Suprapubic skin (tissue), 4 donors: ENCODE measurements around the gene ACKR3. TPM values are rescaled to one million over a fixed set of nuclear protein-coding genes. Genes with fewer than 3 reads are reported as not detected.

Experiments
- DNase-seq, 2 donors: peaks; one replicate each; pipeline ENCODE4 v3.0.0-alpha.2; 2019; ENCODE audit warnings: low spot score in 2 of 2
- H3K27ac ChIP-seq: fragments of 200-600 bp; sonication (generic); one replicate; pipeline ENCODE4 v1.5.1; 2019
- H3K27me3 ChIP-seq: fragments of 200-600 bp; sonication (generic); one replicate; pipeline ENCODE4 v1.5.1; 2019
- H3K36me3 ChIP-seq: fragments of 200-600 bp; sonication (generic); one replicate; pipeline ENCODE4 v1.5.1; 2019
- H3K4me1 ChIP-seq: fragments of 200-600 bp; sonication (generic); one replicate; pipeline ENCODE4 v1.5.1; 2019
- H3K4me3 ChIP-seq: fragments of 200-600 bp; sonication (generic); one replicate; pipeline ENCODE4 v1.5.1; 2019; ENCODE audit warnings: mild to moderate bottlenecking
- H3K9me3 ChIP-seq: fragments of 200-600 bp; sonication (generic); one replicate; pipeline ENCODE4 v1.5.1; 2019
- EP300 ChIP-seq: sonication (generic); formaldehyde crosslinking; IDR thresholded peaks from one replicate; pipeline ENCODE4 v1.6.1; 2017; ENCODE audit warnings: antibody characterized with exemption
- POLR2A ChIP-seq, 2 donors: fragments of 450-650 bp; IDR thresholded peaks; one replicate each; pipeline ENCODE4 v1.6.1; 2017; ENCODE audit warnings: antibody characterized with exemption in 2 of 2, mild to moderate bottlenecking in 2 of 2, moderate library complexity in 2 of 2
- POLR2AphosphoS5 ChIP-seq, 3 donors: sonication (generic); formaldehyde crosslinking; IDR thresholded peaks; one replicate each; pipeline ENCODE4 v1.6.1; 2017; ENCODE audit warnings: antibody characterized with exemption in 3 of 3
- WGBS: methylation state at CpG from one replicate; pipeline ENCODE4 v1.1.5; 2018; 5-methylcytosine and 5-hydroxymethylcytosine counted together
- total RNA-seq, 4 donors: library from RNA; depleted of rRNA; stranded (reverse); fragments of >200 nt; gene quantifications; one replicate each; pipeline ENCODE4 v1.1.0, GENCODE V29; 2016
- TF ChIP-seq, protein P1 (sequence below), 2 donors: fragments of 200-600 bp in 1 of 2; fragments of 450-650 bp in 1 of 2; sonication (generic) in 1 of 2; IDR thresholded peaks; one replicate each; pipeline ENCODE4 v1.5.1; 2016 to 2019; ENCODE audit warnings: antibody characterized with exemption in 2 of 2, mild to moderate bottlenecking in 1 of 2, moderate library complexity in 1 of 2

The ACKR3 gene
- total RNA-seq, 4 donors from 2014 or later = 15.8 to 51.5 (median 34.9) TPM

GRCh38 chr2:236545814-236546480, 23.7 kb upstream of the ACKR3 start:
- no peaks in the 10 kb centered on the region for H3K27me3 ChIP-seq
- H3K4me1 ChIP-seq = no peaks in the 10 kb centered on the region
- no peak overlapping the region for H3K27ac ChIP-seq
- H3K4me3 ChIP-seq = no peak overlapping the region
- 70% methylated on average over 13 of the region's 13 CpGs for WGBS
- H3K9me3 ChIP-seq = no peaks in the 10 kb centered on the region
- no peaks in the 10 kb centered on the region for H3K36me3 ChIP-seq
- TF ChIP-seq, protein P1, sequence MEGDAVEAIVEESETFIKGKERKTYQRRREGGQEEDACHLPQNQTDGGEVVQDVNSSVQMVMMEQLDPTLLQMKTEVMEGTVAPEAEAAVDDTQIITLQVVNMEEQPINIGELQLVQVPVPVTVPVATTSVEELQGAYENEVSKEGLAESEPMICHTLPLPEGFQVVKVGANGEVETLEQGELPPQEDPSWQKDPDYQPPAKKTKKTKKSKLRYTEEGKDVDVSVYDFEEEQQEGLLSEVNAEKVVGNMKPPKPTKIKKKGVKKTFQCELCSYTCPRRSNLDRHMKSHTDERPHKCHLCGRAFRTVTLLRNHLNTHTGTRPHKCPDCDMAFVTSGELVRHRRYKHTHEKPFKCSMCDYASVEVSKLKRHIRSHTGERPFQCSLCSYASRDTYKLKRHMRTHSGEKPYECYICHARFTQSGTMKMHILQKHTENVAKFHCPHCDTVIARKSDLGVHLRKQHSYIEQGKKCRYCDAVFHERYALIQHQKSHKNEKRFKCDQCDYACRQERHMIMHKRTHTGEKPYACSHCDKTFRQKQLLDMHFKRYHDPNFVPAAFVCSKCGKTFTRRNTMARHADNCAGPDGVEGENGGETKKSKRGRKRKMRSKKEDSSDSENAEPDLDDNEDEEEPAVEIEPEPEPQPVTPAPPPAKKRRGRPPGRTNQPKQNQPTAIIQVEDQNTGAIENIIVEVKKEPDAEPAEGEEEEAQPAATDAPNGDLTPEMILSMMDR (IDR thresholded peaks at IDR 0.05) = no peak
- TF ChIP-seq POLR2AphosphoS5 (IDR thresholded peaks at IDR 0.05) = no peak
- TF ChIP-seq POLR2A (IDR thresholded peaks at IDR 0.05) = no peak
- no peak for TF ChIP-seq EP300
- DNase-seq = no peak

DNA sequence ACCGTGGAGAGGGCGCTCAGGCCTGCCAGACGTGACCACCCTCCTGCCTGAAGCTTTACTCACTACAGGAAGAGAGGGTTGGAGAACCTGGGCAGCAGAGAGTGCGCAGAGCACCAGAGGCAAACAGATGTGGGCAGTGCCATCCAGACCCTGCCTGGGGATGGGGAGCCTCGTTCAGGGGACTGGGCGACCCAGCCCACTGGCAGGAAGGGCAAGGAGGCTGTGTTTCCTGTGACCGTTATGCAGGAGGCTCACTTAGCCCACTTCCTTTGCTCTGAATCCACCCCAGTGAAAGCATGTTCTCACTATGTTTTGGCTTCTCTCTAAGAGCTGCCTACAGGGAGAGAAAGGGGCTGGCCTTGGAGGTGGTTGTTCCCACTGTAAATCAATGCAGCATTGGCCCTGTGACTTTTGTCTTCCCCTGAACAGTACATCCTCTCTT, 23.0 kb upstream of the ACKR3 start:
- Histone ChIP-seq H3K36me3 (no peaks in the 10 kb centered on the region), H3K9me3 (no peaks in the 10 kb centered on the region), H3K4me1 (no peaks in the 10 kb centered on the region), H3K27ac (no peak overlapping the region), H3K4me3 (no peak overlapping the region), H3K27me3 (no peaks in the 10 kb centered on the region)
- no peak for DNase-seq
- no peak for TF ChIP-seq POLR2AphosphoS5 (IDR thresholded peaks at IDR 0.05)
- WGBS = 57% methylated on average over 5 of the region's 7 CpGs

DNA sequence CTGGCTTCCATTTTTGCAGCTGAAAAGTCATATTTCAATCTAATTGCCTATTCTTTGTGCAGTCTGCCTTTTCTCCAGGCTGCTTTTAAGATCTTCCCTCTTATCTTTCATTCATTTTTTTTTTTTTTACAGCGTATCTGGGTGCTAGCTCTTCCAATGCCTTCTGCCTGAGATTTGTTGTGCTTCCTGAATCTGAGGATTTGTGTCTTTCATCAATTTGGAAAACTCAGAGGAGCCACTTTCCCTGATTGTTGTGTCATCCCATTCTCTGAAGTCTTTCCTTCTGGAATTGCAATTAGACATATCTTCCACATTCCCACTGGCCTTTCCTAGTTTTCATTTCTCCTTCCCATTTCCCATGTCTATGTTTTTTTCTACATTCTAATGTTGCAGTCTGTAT, 21.9 kb upstream of the ACKR3 start:
- Histone ChIP-seq H3K36me3 (no peaks in the 10 kb centered on the region), H3K9me3 (no peaks in the 10 kb centered on the region), H3K4me3 (no peak overlapping the region), H3K27me3 (no peaks in the 10 kb centered on the region), H3K27ac (no peak overlapping the region), H3K4me1 (no peaks in the 10 kb centered on the region)
- 94% methylated on average over 1 of the region's 1 CpG for WGBS
- TF ChIP-seq EP300 (no peak), POLR2A (IDR thresholded peaks at IDR 0.05) (no peak), POLR2AphosphoS5 (IDR thresholded peaks at IDR 0.05) (no peak)
- TF ChIP-seq, protein P1 (IDR thresholded peaks at IDR 0.05) = no peak
- DNase-seq = no peak

DNA sequence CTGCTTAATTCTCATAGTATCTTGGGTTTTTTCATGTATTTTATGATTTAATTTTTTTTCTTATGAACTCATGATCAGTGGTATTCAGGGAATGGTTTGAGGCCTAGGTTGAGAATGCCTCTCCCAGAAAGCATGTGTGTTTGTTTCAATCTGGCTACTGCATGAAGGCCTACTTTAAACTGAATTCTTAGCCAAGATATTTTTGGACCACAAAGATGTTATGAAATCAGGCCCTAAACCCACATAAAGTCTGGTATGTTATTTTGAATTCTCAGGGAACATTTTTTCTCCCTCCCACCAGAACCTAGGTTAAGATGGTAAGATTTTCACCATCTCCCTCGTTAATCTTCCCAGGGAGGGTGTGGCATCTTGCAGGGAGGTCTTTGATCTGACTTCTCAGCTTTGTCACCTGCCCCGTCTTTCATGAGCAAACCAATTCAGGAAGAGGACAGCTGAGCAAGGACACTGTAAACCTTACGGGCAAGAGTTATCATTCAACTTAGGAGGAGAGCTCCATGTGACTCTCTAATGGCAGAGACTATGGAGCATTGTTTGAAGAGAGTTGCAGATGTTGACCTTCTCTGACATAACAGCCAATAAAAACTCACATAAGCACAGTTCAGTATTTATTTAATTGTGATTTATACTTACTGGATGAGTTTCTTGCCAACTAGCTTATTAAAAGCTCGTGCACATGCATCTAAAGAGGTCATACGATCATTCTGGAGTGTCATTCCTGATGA, 21.3 kb upstream of the ACKR3 start:
- Histone ChIP-seq H3K27me3 (no peaks in the 10 kb centered on the region), H3K4me3 (no peak overlapping the region), H3K9me3 (no peaks in the 10 kb centered on the region), H3K4me1 (no peaks in the 10 kb centered on the region), H3K36me3 (no peaks in the 10 kb centered on the region), H3K27ac (no peak overlapping the region)
- TF ChIP-seq EP300 (no peak), POLR2AphosphoS5 (IDR thresholded peaks at IDR 0.05) (no peak), POLR2A (IDR thresholded peaks at IDR 0.05) (no peak)
- TF ChIP-seq, protein P1 (IDR thresholded peaks at IDR 0.05) = no peak
- WGBS = 77% methylated on average over 5 of the region's 5 CpGs
- no peak for DNase-seq

- WGBS = 96% methylated on average over 4 of the region's 4 CpGs
- Histone ChIP-seq H3K4me3 (no peak overlapping the region), H3K27ac (no peak overlapping the region), H3K9me3 (no peaks in the 10 kb centered on the region), H3K4me1 (no peaks in the 10 kb centered on the region), H3K36me3 (no peaks in the 10 kb centered on the region), H3K27me3 (no peaks in the 10 kb centered on the region)
- no peak for DNase-seq
- TF ChIP-seq EP300 (no peak), POLR2A (IDR thresholded peaks at IDR 0.05) (no peak), POLR2AphosphoS5 (IDR thresholded peaks at IDR 0.05) (no peak)
- TF ChIP-seq, protein P1 (IDR thresholded peaks at IDR 0.05) = no peak
Observed at GRCh38 chr2:236549165-236549564, 20.5 kb upstream of the ACKR3 start.
